Gastrocnemius medialis (tissue), 4 donors: ENCODE results near the gene TLE5.

Experiments used
- CTCF ChIP-seq, 5 experiments: fragments of 450-650 bp in 3 of 5; fragments of 200-600 bp in 2 of 5; sonication (generic) in 2 of 5; IDR thresholded peaks in 4 of 5; conservative IDR thresholded peaks in 1 of 5; 1 replicate in 4 of 5; 2 replicates in 1 of 5; pipeline ENCODE4 v1.5.1; 2016 to 2019; ENCODE audit warnings: antibody characterized with exemption in 5 of 5, mild to moderate bottlenecking in 3 of 5, moderate library complexity in 3 of 5
- POLR2A ChIP-seq, 2 donors: fragments of 450-650 bp; IDR thresholded peaks; one replicate each; pipeline ENCODE4 v1.6.1; 2017; ENCODE audit warnings: antibody characterized with exemption in 2 of 2, mild to moderate bottlenecking in 2 of 2, moderate library complexity in 2 of 2

- TF ChIP-seq CTCF (IDR thresholded peaks at IDR 0.05 in 4 of 5, conservative IDR thresholded peaks at IDR 0.05 in 1 of 5): no peak
- TF ChIP-seq POLR2A (IDR thresholded peaks at IDR 0.05): peak in 1 of 2 donors; percentile 13
Observed at GRCh38 chr19:3095441-3096191, 33.3 kb upstream of the TLE5 start.
